C4-2B (cell line): ENCODE measurements around the gene ALG12.

Experiments used
- CTCF ChIP-seq: fragments of 450-650 bp; conservative IDR thresholded peaks from 2 replicates; pipeline ENCODE4 v1.5.1; 2017; ENCODE audit warnings: mild to moderate bottlenecking
- ZFX ChIP-seq: fragments of 450-650 bp; IDR thresholded peaks from 2 replicates; pipeline ENCODE4 v1.6.1; 2017

- TF ChIP-seq CTCF (no peak), ZFX (no peak)
Measured at GRCh38 chr22:49924113-49924833, 6.0 kb upstream of the ALG12 start.
